Measurements from ENCODE around the gene ZNF521.

- TF ChIP-seq CTCF (IDR thresholded peaks at IDR 0.05; ENCODE audit: insufficient read depth, low read length, poor library complexity, severe bottlenecking): no peak
- TF ChIP-seq EZH2phosphoT487 (conservative IDR thresholded peaks at IDR 0.05; ENCODE audit: low read length): no peak
Measured at GRCh38 chr18:25177631-25178030, 174.3 kb downstream of the ZNF521 start.

All from SU-DHL-6 (cell line).